ENCODE results near the gene SPANXN3.
"Not testable (repeated sequence)": the region's sequence is repeated elsewhere in the genome, so short reads cannot be mapped to it uniquely, and the experiment has no call there.

- TF ChIP-seq JUNB (IDR thresholded peaks at IDR 0.05); POLR2A (IDR thresholded peaks at IDR 0.05; ENCODE audit: low read length); KDM5A (IDR thresholded peaks at IDR 0.05); BHLHE40 (IDR thresholded peaks at IDR 0.05; ENCODE audit: low read depth, low read length); HOXA7 (CRISPR knock-in tag; IDR thresholded peaks at IDR 0.05); MAZ (IDR thresholded peaks at IDR 0.05; ENCODE audit: borderline replicate concordance, low read depth, low read length); MYC (IDR thresholded peaks at IDR 0.05; ENCODE audit: borderline replicate concordance, low read length); PBX3 (IDR thresholded peaks at IDR 0.05); CTCF (IDR thresholded peaks at IDR 0.05); ATOH8 (CRISPR knock-in tag; IDR thresholded peaks at IDR 0.05; ENCODE audit: low read depth); EP300 (IDR thresholded peaks at IDR 0.05); CHD4 (IDR thresholded peaks at IDR 0.05; ENCODE audit: borderline replicate concordance); HOXB5 (CRISPR knock-in tag; IDR thresholded peaks at IDR 0.05); MAX (IDR thresholded peaks at IDR 0.05): not testable (repeated sequence)
These were observed 15.1 kb downstream of the SPANXN3 start for GRCh38 chrX:143502196-143502595.

Data from A549 (cell line).